HG03175 (cell line): ENCODE data around the gene MAGI1.

ENCODE experiments used
- ATAC-seq: cut with Tn5 transposase; IDR thresholded peaks from one replicate; pipeline ENCODE4 v1.9.1; 2021; ENCODE audit warnings: mild to moderate bottlenecking, moderate library complexity; ENCODE audit not compliant: unreplicated experiment

Gene MAGI1

DNA sequence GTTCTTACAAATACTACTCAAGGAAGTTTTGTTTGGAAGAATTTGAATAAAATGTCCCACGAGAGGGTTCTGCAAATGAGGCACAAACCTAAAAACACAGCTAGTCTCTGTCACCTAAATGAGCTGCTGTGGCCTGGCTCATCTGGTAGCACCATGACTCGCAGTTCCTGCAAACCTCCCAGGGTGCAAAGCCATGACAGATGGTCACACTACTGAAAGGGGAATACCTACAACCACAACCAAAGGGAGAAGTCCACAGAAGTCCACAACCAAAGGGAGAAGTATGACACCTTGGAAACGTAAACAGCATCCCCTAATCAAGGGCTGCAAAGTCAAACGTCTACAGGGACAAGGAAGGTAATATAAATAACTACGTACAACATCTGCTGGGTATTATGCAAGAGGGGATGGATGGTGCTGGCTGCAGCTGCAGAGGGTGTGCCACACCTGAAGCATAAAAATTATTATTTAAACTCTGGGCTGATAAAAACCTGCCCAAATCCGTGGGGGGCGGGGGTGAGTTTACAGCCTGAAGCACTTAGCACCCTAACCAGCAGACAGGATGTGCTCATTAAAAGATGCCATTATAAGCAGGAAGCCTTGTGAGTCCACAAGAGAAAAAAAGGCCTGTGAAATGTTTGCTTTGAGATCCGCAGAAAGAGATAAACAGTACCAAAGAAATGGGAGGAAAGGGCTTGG, 184.0 kb downstream of the MAGI1 start:
- ATAC-seq = no peak

DNA sequence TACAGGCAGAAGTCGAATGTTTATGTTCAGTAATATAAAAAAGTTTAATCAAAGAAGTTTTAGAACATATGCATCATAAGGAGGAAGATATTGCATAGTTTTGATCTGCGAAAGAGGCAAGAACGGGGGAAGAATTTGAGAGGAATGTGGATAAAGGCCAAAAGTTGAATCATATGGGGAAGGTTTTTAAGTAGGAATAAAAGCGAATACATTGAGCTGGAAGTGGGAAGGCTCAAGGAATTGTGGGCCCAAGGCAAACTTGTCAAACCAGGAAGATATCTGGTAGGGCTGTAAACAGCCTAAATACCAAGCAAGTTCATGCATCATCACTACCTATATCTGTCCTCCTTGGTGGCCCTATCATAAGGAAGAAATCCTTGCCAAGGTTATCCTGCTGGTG, 186.9 kb downstream of the MAGI1 start:
- no peak for ATAC-seq

DNA sequence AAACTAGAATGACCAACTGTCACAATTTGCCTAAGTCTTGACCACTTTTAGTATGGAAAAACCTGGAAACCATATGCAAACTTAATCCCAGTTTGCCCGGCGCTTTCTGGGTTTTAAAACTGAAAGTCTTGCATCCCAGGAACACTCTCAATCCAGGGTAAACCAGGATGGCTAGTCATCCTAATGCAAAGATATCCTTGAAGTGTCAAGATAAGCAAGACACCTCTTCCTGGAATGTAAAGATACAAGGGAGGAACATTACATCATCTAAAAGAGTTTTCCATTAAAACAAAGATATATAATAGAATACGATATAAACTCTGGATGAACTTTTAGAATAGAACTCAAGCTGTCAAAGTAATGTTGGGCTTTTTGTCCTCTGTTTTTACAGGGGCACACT, 188.5 kb downstream of the MAGI1 start:
- no peak for ATAC-seq

DNA sequence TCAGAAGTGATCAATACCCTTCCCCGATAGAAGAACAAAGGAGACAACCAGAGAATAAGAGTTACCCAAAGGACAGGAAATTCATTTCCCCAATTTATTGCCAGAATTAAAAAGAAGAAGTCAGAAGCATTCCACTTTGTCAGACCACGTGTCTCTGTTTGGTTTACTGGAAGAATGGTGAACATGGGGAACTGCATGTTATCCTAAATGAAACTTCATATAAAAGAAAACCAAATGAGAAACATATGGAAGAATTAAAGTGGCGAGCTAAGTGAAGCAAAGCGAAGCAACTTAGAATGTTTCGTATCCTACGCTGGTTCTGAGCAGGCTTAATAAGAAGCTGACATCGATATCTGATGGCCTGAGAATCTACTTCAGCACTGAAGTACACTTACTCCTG, 190.7 kb downstream of the MAGI1 start:
- no peak for ATAC-seq

DNA sequence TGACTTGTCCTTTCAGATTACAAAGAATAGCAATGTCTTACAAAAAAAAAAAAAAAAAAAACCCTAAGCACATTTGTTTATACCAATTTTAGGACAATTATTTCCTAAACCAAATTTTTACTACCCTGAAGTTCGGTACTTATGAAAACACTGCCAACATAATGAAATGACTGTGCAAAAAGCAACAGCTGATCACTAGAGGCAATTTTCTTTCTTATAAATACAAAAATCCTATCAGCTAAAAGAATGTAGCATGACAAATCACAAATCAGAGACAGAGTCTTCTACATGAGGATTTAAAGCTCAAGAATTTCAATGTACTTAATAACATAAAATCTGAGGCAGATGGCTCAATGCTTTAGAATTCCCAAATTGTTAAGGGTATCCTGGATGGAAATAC, 191.8 kb downstream of the MAGI1 start:
- ATAC-seq = no peak

DNA sequence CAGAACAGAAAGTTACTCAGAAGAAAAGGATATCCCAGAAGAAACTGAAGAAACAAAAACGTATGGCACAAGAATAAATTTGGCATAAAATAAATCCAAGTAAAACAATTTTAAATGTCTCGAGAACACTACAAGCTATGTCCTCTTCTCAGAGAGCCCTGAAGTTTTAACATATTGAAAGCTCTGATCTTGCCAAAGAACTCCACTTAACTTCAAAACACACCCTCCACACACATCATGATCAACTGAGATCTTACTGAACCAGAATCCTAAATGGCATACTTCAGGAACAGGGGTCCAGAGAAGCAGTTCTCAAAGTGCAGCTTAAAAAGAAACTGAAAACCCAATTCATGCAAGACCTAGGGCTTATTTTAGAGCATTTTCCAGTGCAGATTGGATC, 194.3 kb downstream of the MAGI1 start:
- no peak for ATAC-seq

DNA sequence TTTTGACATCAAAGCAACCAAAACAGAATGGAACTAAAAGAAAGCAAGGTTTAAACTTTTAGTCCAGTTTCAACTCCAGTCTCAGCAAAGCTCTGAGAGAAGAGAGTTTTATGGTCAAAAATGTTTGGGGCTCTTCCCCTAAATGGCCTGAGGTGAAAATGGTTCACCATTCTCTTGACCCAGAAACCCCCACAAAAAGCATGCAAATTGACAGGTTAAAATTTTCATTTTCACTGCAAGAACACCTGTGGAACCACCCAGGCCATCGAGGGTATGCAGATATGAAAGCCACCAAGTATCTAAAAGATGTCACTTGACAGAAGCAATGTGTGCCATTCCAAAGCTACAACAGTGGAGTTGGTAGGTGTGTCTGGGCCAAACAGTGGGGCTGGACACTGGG, 195.0 kb downstream of the MAGI1 start:
- no peak for ATAC-seq

DNA sequence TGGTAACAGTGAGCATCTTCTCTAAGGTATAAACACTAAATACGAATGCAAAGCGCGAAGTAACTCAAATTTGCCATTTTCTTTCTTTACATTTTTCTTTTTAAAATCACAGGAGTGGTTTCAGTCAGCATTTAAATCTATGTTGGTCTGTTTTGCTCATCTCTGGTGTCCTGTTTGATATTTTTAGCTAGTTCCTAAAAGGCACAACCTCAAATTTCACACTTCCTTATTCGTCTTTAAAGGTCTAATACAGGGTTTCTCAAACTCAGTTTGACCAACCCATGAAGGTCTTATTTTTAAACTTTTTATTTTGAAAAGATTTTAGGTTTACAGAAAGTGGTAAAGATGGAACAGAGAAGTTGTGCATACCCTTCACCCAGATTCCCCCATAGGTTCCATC, 201.1 kb downstream of the MAGI1 start:
- ATAC-seq = no peak

DNA sequence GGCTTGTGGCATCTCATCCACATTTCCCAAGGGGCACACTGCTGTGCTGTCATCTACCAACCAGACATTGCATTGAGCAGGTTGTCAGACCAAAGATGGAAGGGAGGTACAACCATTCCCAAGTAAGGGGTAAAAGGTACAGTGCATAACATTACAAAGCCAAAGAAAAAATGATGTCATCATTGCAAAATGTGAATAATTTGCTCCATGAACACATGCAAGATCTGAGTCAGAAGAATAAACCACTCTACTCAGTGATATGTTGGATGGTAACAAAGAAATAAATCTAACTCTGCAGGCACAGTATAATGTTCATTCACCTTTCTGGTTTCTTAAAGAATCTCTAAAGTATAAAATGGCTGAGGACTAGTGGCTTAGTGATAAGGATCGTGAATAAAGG, 202.7 kb downstream of the MAGI1 start:
- no peak for ATAC-seq

DNA sequence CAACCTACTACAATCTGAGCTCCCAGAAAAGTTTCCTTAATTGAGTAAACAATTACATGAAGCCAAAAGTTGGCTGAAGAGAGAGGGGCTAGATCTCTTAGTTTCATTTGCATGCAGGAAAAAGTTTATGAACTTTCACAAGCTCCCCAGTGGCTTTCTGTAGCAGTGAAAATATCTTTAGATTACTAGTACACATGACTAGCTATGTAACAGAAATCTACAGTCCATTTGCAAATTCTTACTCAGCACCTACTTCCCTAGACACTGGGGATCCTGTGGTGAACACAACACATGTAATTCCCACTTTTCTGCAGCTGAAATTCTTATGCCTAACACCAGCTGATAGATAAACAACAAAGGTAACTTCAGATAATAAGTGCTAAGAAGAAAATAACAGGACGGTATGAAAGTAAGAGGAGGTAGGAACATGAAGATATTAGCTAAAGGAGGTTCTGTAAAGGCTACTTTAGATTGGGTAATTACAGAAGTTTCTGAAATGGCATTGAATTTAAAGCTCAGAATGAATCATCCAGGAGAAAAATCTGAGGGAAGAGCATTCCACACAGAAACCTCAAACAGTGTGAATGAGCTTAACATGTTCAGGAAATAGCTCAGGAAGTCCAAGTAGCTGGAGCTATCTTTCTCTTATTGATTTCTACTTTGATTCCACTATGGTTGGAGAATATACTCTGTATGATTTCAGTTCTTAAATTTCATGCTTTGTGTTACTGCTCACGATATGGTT, 204.8 kb downstream of the MAGI1 start:
- no peak for ATAC-seq

DNA sequence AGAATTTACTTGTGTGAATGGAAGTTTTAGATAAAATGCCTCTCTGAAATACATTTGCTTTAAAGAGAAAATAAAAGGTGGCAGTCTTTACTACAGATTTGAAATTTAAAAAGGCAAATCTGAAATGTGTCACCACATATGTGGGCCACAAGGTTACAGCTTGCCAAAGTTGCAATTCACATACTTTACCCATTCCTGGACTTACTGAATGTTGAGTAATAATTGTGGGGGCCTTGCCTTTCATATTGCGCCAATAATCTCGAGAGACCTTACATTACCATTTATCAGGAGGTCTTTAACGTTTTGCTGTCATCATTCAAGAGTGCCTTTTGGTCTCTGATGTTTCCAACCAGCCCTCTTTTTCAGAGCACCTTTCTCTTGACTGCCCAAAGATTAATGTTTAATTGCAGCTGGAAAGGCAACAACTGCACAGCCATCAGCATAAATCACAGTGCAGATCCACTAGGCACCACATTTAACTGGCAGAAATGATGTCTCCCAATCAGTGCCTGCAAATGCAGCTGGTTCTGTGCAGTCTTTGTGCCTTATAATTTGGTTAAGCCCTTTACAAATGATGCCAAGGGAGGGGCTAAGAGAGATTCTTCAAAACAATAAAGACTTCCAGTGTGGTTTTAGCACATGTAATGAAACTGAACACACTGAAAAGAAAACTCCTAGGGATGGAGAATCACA, 206.8 kb downstream of the MAGI1 start:
- ATAC-seq = no peak

DNA sequence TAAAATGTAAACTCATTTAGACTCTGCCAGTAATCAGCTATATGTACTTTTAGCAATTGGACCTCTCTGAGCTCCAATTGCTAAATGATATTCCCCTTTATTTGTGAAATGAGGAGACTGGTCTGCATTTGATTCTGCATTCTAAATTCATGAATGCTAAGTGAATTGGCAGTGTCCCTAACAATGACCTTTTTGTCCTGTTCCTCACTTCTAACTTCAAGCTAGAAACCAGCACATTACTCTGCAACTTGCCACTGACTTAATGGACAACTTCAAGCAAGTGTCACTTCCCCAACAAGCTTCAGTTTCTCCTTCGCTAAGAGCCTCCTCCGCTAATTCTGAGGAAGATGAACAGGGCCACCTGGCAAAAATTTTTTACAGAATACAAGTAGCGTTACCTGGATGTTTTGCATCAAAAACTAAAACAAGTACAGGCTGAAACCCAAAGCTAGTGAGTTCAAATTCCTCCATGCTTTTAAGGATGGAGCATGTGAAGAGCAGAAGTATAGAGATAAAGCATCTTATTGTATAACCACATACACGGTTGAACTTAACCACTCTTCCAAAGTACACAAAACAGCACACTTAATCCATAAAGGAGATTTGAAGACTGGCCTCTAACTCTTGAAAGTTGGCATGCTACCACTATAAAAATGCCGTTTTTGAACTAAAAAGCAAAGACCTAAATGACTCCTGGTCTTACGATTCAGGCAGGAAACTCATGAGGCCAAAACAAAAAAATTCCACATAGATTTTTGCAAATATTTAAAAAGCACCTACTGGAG, 207.6 kb downstream of the MAGI1 start:
- ATAC-seq = no peak

DNA sequence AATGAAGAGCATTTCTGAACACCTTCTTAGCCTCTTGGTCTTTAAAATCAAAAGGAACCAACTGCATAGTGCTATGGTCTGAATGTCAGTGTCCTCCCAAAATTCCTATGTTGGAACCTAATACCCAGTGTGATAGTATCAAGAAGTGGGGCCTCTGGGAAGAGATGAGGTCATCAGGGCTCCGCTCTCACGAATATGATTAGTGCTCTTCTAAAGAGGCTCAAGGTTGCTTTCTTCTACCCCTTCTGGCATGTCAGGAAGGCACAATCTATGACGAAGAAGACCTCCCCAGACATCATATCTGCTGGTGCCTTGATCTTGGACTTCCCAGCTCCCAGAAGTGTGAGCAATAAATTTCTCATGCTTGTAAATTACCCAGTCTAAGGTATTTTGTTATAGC, 209.5 kb downstream of the MAGI1 start:
- ATAC-seq = no peak

DNA sequence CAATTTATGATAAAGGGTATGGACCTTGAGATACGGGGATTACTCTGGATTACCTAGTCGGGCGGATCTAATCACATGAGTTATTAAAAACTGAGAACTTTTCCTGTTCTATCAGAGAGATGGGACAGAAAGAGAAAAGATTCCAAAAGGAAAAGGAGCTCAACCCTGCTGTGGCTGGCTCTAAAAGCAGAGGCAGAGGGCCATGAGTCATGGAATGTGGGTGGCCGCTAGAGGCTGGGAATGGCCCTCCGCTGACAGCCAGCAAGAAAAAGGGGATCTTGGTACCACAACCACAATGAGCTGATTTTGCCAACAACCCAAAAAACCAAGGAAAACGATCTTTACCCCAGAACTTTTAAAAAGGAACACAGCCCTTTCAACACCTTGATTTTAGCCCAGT, 210.0 kb downstream of the MAGI1 start:
- no peak for ATAC-seq

DNA sequence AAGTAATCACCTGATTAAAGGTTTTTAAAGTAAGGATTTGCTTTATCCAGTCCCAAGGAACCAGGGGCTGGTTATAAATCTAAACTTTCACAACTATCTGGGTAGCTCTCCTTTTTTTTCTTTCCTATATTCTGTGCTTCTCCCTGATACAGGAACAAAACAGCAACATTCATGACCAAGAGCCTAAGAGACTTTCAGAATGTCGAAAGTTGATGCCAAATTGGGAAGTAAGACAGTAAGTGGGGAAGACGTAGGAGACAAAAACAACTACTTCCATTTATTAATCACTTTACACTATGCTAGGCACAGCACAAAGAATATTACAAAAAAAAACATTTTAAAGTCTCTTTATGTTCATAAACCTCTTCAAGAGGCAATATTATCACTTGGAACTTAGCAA, 211.6 kb downstream of the MAGI1 start:
- ATAC-seq = no peak

DNA sequence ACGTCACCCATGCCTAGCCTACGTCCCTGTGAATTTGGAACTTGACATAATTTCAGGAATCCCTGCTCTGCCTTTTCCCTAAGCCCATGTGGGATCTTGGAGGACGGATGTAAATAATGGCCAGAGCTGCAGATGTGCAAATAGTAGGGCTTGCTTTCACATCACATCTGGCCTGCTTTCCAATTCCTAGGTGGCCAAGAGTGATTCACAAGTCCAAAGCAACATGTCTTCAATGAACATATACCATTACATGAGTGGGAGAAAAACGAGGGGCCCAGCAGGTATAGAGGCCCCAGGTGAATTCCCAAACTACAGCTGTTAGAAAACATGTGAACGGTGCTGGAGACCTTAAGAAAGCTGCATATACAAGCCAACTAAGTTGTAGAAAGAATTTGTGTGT, 214.6 kb downstream of the MAGI1 start:
- ATAC-seq = no peak

DNA sequence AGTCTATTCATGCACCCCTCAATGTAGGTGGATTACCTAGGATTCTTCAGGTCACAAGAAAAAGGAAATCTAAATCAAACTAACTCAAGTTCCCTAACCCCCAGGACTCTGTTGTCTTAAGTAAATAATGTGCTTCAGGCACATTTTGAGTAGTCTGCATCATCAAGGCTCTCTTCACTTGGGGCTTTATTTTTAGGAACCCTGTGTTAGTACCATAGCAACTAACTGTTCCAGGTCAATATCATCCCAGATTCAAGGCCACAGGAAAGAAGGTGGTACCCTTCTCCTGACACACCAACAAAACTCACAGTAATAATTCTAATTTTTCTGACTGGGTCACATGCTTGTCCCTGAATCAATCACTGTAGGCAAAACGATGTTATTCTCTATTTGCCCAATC, 218.1 kb downstream of the MAGI1 start:
- no peak for ATAC-seq

DNA sequence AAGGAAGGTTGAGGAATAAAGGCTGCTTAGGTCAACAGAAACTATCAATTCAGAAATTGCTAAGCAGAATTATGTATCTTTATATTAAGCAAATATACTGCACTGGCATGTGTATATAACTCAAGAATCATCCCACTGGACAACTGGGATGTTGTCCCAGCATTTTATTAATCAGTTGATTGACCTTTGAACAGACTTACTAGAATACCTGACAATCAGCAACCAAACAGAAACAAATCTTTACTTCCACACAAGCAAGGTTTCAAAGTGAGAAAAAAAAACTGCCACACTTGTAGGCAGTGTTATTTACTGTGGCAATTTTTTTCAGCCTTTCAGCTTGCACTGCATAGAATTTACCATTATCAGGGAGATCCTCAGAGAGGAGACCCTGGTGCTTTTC, 218.8 kb downstream of the MAGI1 start:
- no peak for ATAC-seq

DNA sequence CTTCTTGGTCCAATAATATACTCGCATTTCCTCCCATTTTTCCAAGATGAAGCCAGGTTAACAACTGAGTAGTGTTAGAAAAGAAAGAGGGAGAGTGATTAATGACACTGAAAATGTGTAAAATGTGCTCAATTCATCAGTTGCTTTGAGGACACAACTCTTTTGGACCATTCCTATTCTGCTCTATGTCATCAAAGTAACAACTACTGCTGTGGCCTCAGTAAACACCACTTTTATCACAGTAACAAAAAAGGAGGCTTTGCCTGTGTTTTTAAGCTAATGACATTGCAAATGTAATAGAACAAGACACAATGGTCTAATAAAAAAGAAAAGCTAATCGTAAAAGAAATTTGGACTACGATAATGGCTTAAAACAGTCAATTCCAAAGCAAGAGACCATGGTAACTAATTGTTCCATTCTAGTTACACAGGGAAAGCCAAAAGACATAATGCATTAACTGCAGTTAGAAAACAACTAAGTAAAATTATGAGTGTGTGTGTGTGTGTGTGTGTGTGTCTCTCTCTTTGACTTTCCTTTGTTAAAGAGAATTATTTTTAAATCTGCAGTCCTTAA, 221.1 kb downstream of the MAGI1 start:
- no peak for ATAC-seq

DNA sequence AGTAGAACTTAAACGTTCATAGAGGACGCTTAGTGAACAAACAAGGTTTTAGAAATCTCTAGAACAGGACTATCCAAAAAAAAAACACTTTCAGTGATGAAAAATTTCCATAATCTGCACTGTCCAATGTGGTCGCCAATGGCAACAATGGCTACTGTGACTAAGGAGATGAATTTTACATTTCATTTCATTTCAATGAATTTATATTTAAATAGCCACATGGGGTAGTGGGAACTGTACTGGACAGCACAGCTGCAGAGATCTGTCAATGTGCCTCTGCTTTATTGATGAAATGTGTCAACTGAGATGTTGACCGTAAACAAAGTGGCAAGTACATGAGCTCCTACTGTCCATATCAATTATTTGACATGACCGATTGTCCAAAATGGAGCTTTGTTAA, 222.5 kb downstream of the MAGI1 start:
- no peak for ATAC-seq
